NT2/D1 (cell line): ENCODE results near the gene PTX4.

Source experiments
- SUZ12 ChIP-seq: IDR thresholded peaks from 2 replicates; pipeline ENCODE4 v1.6.1; 2011; ENCODE audit not compliant: insufficient read length, insufficient read depth; ENCODE audit errors: extremely low read depth
- YY1 ChIP-seq: IDR thresholded peaks from 2 replicates; pipeline ENCODE4 v1.6.1; 2011; ENCODE audit not compliant: insufficient read length, insufficient read depth

DNA sequence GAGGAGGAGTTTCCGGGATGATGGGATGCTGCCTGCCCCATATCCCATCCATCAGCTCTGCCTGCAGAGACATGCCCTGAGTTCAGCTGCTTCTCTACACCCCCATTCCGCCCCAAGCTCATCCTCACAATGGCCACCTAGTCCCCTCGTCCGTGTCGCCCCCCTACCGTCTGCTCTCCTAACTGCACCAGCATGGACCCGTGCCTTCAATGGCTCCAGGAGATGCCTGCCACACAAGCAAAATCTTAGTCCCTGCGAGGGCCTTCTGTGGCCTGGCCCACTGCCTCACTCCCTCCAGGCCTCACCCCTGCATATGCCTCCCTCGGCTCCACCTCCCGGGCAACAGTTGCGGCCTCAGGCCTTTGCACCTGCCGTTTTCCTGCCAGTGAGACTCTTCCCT lies 2.6 kb upstream of the PTX4 start:
- TF ChIP-seq YY1 (no peak), SUZ12 (no peak)
